K562 (cell line): ENCODE data around the gene PLEKHG5. TPM values are rescaled to one million over a fixed set of nuclear protein-coding genes. Genes with fewer than 3 reads are reported as not detected.
"Not testable (repeated sequence)": the region's sequence is repeated elsewhere in the genome, so short reads cannot be mapped to it uniquely, and the experiment has no call there.

Source experiments
- ATAC-seq: fragments of 200-7000 bp; cut with Tn5 transposase; 3 replicates; pipeline ENCODE4 v1.9.1; 2020; ENCODE audit warnings: moderate library complexity
- BruUV-seq: library from RNA; stranded (reverse); fragments of 400-500 nt; replicated peaks from 2 replicates; lab custom pipeline; 2021; lab: Mats Ljungman, UMichigan
- CTCF ChIA-PET: fragments of 300-600 bp; formaldehyde crosslinking; extraction: SDS; loops from one replicate; lab custom pipeline; 2021; ENCODE audit warnings: low intra/inter-chr PET ratio; lab: Yijun Ruan, JAX
- POLR2A ChIA-PET: fragments of 300-600, 350-650 bp; sonication (Branson Sonifier 250); formaldehyde crosslinking; extraction: SDS; loops from one replicate; lab custom pipeline; 2021; ENCODE audit warnings: antibody characterized with exemption, inconsistent platforms; lab: Yijun Ruan, JAX
- DNase-seq, 4 experiments: peaks; one replicate each; pipeline versions ENCODE4 v3.0.0 to v3.0.0-alpha.2; 2011 to 2018; ENCODE audit warnings: low spot score in 3 of 4, mixed read lengths in 3 of 4; ENCODE audit errors: extremely low read depth in 1 of 4
- FAIRE-seq: peaks from 2 replicates; lab custom pipeline; 2011; peaks lifted over from hg19 to GRCh38; lab: Jason Lieb, UNC
- H2AFZ ChIP-seq: 2 replicates; pipeline ENCODE4 v1.6.0; 2011; ENCODE audit warnings: low read depth, low read length, control low read depth, inconsistent platforms
- H3K27ac ChIP-seq: fragments of 200-600 bp; 3 replicates; pipeline ENCODE4 v1.8.0; 2011; ENCODE audit warnings: low read depth, mild to moderate bottlenecking, control low read depth, inconsistent platforms, low read length, moderate library complexity, mixed read lengths; ENCODE audit errors: extremely low read depth
- H3K27me3 ChIP-seq, 2 experiments: fragments of 300-600 bp in 1 of 2; 2 replicates in 1 of 2; 3 replicates in 1 of 2; pipeline versions ENCODE4 v1.6.0 to v1.8.0; 2011; ENCODE audit warnings: inconsistent platforms in 2 of 2, low read length in 2 of 2, mild to moderate bottlenecking in 1 of 2, mixed read lengths in 1 of 2, moderate library complexity in 1 of 2; ENCODE audit not compliant: control insufficient read depth in 2 of 2, insufficient read depth in 2 of 2
- H3K36me3 ChIP-seq: fragments of 300-600 bp; 3 replicates; pipeline ENCODE4 v1.8.0; 2011; ENCODE audit warnings: mild to moderate bottlenecking, low read length, inconsistent platforms; ENCODE audit not compliant: control insufficient read depth, insufficient read depth
- H3K4me1 ChIP-seq, 2 experiments: fragments of 200-600 bp in 1 of 2; replicated peaks in 1 of 2; 2 replicates in 1 of 2; 3 replicates in 1 of 2; pipeline versions ENCODE4 v1.5.1 to v1.8.0; 2011; ENCODE audit warnings: inconsistent platforms in 2 of 2, low read length in 2 of 2, mild to moderate bottlenecking in 1 of 2, mixed read lengths in 1 of 2, moderate library complexity in 1 of 2; ENCODE audit not compliant: control insufficient read depth in 2 of 2, insufficient read depth in 2 of 2
- H3K4me2 ChIP-seq: 2 replicates; pipeline ENCODE4 v1.6.1; 2011; ENCODE audit warnings: low read length, control low read depth, inconsistent platforms, mixed read lengths; ENCODE audit not compliant: insufficient read depth
- H3K4me3 ChIP-seq: fragments of 200-600 bp; sonication (generic), shearing (Covaris generic); 2 replicates; pipeline ENCODE4 v1.5.1; 2016; ENCODE audit warnings: control low read depth, inconsistent platforms
- H3K79me2 ChIP-seq: fragments of 200-600 bp; 3 replicates; pipeline ENCODE4 v1.8.0; 2011; ENCODE audit warnings: low read length, inconsistent platforms; ENCODE audit not compliant: control insufficient read depth, insufficient read depth
- H3K9ac ChIP-seq, 2 experiments: 2 replicates each; pipeline versions ENCODE4 v1.6.0 to v1.6.1; 2011; ENCODE audit warnings: low read depth in 2 of 2, low read length in 2 of 2, control low read depth in 1 of 2, inconsistent platforms in 1 of 2, mild to moderate bottlenecking in 1 of 2, mixed read lengths in 1 of 2; ENCODE audit not compliant: insufficient read depth in 1 of 2
- H3K9me1 ChIP-seq: one replicate; pipeline ENCODE4 v1.6.0; 2011; ENCODE audit warnings: inconsistent platforms, mild to moderate bottlenecking, low read length, moderate library complexity; ENCODE audit not compliant: control insufficient read depth, insufficient read depth
- H3K9me3 ChIP-seq: replicated peaks from 2 replicates; pipeline ENCODE4 v1.5.1; 2011; ENCODE audit warnings: low read depth, low read length, inconsistent platforms; ENCODE audit not compliant: control insufficient read depth, insufficient read depth
- H4K20me1 ChIP-seq: replicated peaks from 2 replicates; pipeline ENCODE4 v1.6.1; 2011; ENCODE audit warnings: low read length, inconsistent platforms, mixed read lengths; ENCODE audit not compliant: control insufficient read depth, insufficient read depth
- CREB1 ChIP-seq, 2 experiments: sonication (generic) in 1 of 2; formaldehyde crosslinking in 1 of 2; IDR thresholded peaks; 2 replicates each; pipeline versions ENCODE4 v1.6.1 to v1.8.0; 2012 to 2022; ENCODE audit warnings: inconsistent platforms in 1 of 2, mild to moderate bottlenecking in 1 of 2, missing genetic modification reagents in 1 of 2, moderate library complexity in 1 of 2
- NFIC ChIP-seq: fragments of 450-650 bp; IDR thresholded peaks from 2 replicates; pipeline ENCODE4 v1.6.1; 2017; ENCODE audit warnings: mild to moderate bottlenecking, inconsistent platforms
- WGBS: fragments of 100-300 bp; shearing (Covaris generic); methylation state at CpG from one replicate; pipeline ENCODE4 v1.1.6; 2016; ENCODE audit warnings: low coverage, mixed read lengths; ENCODE audit not compliant: insufficient coverage; ENCODE audit errors: missing lambda C conversion rate; 5-methylcytosine and 5-hydroxymethylcytosine counted together
- in situ Hi-C: fragments of 300-500 bp; cut with MboI; formaldehyde crosslinking; loops from 4 replicates; pipeline ENCODE4 v1.15.0; 2018; ENCODE audit warnings: inconsistent platforms, mixed read lengths
- intact Hi-C: fragments of 100-400 bp; cut with micrococcal nuclease; formaldehyde crosslinking; loops from 2 replicates; pipeline ENCODE4 v1.14.2; 2022
- polyA plus RNA-seq, 8 experiments: library from polyadenylated mRNA; depleted of rRNA in 4 of 8; stranded (reverse) in 5 of 8; unstranded in 3 of 8; fragments of >200 nt; fragmentation: Nextera tagmentation in 2 of 8; fragmentation: Illumina TruSeq in 1 of 8; extraction: Ambion mirVana in 2 of 8; extraction: Trizol in 1 of 8; gene quantifications; 2 replicates each; pipeline versions ENCODE4 v1.2.1 to v1.2.3, GENCODE V29; 2011 to 2014; ENCODE audit warnings: inconsistent platforms in 1 of 8, missing spikeins in 1 of 8
- total RNA-seq, 7 experiments: library from RNA; depleted of rRNA in 6 of 7; stranded (reverse); fragments of >200 nt in 6 of 7; fragmentation: Illumina TruSeq in 2 of 7; extraction: Trizol in 2 of 7; gene quantifications; 2 replicates each; pipeline versions ENCODE4 v1.2.1 to v1.2.3, GENCODE V29; 2011 to 2021; ENCODE audit warnings: low replicate concordance in 1 of 7

Gene PLEKHG5
- total and polyA plus RNA-seq, 9 of the 15 experiments (the other 6 are each of a cell fraction or from before 2014, with no cell fraction given), result 0.04 to 0.29 (median 0.09) TPM; not detected in 3

DNA sequence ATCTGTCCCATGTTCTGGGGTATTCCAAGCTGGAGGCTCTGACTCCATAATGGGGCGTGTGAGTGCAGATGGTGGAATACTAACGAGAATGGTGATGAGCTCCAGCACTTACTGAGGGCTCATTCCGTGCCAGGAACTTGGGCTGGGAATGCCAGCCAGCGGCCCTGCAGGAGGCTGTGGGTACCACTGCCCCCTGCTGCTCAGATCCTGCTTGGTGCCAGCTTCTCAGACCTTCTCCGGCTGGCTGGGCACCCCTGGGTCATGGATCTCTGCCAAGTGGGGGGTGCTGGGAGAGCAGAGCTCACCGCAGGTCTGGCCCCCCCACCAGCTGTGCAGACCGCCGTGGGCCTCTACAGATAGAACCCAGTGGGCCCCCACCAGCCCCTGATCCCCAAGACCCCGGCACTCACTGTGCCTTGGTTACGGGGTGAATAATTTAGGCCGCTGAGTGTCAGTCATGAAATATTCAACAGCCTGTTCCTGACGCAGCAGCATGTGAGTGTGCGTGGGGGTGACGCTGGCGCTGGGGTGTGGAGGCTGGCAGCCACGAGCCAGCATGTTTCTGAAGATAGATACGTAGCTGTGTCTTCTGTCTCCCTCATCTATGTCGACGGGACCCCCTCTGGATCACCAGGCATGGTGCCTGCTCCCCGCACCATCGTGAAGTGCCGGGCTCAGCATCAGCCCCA lies 54.3 kb downstream of the PLEKHG5 start:
- peaks cover 26% of the 10 kb centered on the region for H4K20me1 ChIP-seq
- H3K27me3 ChIP-seq, result peaks cover 6 to 47% of the 10 kb centered on the region in 2 experiments; a peak in 4 of 5 replicates
- H3K4me2 ChIP-seq; FAIRE-seq; H3K9me3 ChIP-seq; H3K4me3 ChIP-seq; H2AFZ ChIP-seq; in situ Hi-C loops; H3K79me2 ChIP-seq; ATAC-seq; H3K27ac ChIP-seq; H3K9me1 ChIP-seq; H3K36me3 ChIP-seq; DNase-seq; BruUV-seq; TF ChIP-seq CREB1 (IDR thresholded peaks at IDR 0.05): not testable (repeated sequence)
- H3K4me1 ChIP-seq, result peaks cover 0 to 24% of the 10 kb centered on the region in 2 experiments; a peak in 2 of 5 replicates
- 0 out of 2 replicates have a peak, but pooled peaks have one; percentile 39 for TF ChIP-seq CREB1 (CRISPR knock-in tag; IDR thresholded peaks at IDR 0.05)
- TF ChIP-seq NFIC, result peak; percentile 8; the same call in 1 of the 2 replicates
- 11% methylated on average over 22 of the region's 22 CpGs for WGBS
- H3K9ac ChIP-seq, result peak overlapping the region in 1 of 2 experiments; percentile 56; a peak in 2 of 4 replicates
- CTCF ChIA-PET, result interaction anchor here (1.1 to 1.8 kb wide), 4 partner anchors 12 to 89 kb away, joined by 3 to 19 read pairs (median 7); partner anchors contain the start of gene ESPN
- POLR2A ChIA-PET, result interaction anchor here (0.9 to 1.9 kb wide), 2 partner anchors 11 to 84 kb away, joined by 3 to 7 read pairs; no protein-coding TSS in a partner anchor
- intact Hi-C loops, result loop anchor here (5.0 kb wide), 1 partner anchor 35 kb away; no protein-coding TSS in a partner anchor

- H3K36me3 ChIP-seq, H3K9me3 ChIP-seq, ATAC-seq, BruUV-seq, in situ Hi-C loops, H2AFZ ChIP-seq, FAIRE-seq, H3K4me3 ChIP-seq, H3K4me2 ChIP-seq, DNase-seq, H3K9me1 ChIP-seq, H3K27ac ChIP-seq, H3K79me2 ChIP-seq, H3K9ac ChIP-seq: not testable (repeated sequence)
- intact Hi-C loops, result loop anchor here (5.0 kb wide), 1 partner anchor 34 kb away; no protein-coding TSS in a partner anchor
- ChIA-PET POLR2A (interaction anchor here (1.9 kb wide), 1 partner anchor 10 kb away, joined by 7 read pairs; no protein-coding TSS in a partner anchor), CTCF (interaction anchor here (1.8 kb wide), 1 partner anchor 11 kb away, joined by 5 read pairs; the partner anchor contains the start of gene ESPN)
- 0% methylated on average over 3 of the region's 3 CpGs for whole genome bisulfite sequencing
- Histone ChIP-seq H3K4me1 (peaks cover 0 to 25% of the 10 kb centered on the region in 2 experiments; a peak in 2 of 5 replicates), H4K20me1 (peaks cover 26% of the 10 kb centered on the region), H3K27me3 (peaks cover 6 to 39% of the 10 kb centered on the region in 2 experiments; a peak in 3 of 5 replicates)
Measured at GRCh38 chr1:6436277-6436676, 55.2 kb downstream of the PLEKHG5 start.
